ENCODE data around the gene FHL1.
"Not testable (repeated sequence)": the region's sequence is repeated elsewhere in the genome, so short reads cannot be mapped to it uniquely, and the experiment has no call there.

Gene FHL1

DNA sequence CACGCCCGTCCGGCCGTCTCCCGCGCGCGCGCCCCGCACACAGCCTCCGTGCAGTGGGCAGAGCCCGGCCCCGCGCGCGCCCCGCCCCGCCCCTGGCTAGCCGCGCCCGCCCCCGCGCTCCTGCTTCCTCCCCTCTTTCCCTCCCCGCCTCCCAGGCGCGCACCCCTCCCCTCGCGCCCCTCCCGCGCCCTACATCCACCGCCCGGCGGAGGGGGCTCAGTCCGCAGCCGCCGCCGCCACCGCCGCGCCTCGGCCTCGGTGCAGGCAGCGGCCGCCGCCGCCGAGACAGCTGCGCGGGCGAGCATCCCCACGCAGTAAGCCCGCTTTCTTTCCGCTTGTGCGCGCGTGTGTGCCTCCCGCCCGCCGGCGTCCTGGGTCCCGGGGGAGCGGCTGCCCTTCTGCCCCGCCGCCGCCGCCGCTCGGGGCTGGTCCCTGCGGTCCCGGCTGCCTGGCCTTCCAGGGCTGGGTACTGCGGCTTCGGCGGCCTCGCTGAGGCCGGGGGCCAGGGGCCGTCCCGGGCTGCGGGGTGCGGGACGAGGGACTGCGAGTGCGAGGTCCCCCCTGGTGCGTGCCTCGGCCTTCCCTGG lies at the start of gene FHL1:
Gene FHL1, plus strand, starts transcription at position 219 of the 587 bp plus-strand sequence.
- no peak for FAIRE-seq

DNA sequence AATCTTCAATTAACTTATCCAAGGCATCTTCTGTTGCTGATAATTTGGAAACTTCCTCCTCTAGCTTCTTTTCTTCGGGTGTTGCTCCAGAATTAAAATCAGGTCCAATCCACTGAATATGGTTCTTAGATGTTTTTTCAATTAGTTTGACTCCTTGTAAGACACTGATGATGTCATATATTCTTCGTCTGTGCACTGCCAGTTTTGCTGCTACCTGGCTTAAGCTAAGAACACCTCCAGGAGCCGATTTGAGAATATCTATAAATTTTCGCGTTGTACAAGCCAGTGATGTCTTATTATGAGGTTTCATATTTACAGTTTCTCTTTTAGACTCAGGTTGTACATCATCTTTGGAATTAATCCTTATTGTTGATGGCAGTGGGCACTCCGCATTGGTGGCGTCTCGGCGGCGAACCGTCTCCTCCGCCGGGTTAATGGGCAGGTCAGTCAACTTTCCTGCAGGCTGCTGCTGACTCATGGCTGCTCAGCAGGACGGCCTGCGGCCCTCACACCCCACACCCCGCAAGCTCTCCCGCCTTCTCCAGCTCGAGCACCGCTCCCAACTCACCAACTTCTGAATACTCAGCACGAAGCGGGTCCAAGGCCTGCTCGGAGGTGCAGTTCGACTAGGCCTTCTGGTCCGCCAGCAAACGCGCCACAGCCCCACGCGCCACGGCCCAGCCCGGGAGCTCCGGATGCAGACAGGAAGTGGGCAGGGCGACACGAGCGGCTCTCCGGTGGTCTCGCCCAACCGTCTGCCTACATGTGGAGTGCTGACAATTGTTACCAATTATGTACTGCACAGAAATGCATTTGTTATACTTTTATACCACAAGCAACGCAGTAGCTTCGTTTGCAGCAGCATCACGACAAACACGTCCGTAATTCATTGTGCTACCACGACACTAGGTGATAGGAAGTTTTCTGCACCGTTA lies 49.2 kb upstream of the FHL1 start:
- FAIRE-seq: no peak

DNA sequence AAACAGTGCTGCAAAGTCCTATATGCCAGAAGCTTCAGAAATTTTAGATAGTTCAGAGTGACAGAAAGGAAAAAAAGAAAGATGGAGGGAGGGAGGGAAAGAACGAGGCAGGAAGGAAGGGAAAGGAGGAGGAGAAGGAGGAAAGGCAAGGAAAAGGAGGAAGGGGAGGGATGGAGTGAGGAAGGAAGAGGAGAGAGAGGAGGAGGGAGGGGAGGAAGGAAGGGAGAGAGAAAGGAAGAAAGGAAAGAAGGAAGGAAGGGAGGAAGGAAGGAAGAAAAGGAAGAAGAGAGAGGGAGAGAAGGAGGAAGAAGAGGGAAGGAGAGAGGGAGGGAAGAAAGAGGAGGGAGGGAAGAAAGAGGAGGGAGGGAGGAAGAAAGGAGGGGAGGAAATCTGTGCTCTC lies 42.4 kb upstream of the FHL1 start:
- no peak for FAIRE-seq

- no peak for FAIRE-seq
These were observed 40.3 kb upstream of the FHL1 start for GRCh38 chrX:136106920-136107528.

GRCh38 chrX:136108905-136109304 lies 38.4 kb upstream of the FHL1 start:
- FAIRE-seq: not testable (repeated sequence)

DNA sequence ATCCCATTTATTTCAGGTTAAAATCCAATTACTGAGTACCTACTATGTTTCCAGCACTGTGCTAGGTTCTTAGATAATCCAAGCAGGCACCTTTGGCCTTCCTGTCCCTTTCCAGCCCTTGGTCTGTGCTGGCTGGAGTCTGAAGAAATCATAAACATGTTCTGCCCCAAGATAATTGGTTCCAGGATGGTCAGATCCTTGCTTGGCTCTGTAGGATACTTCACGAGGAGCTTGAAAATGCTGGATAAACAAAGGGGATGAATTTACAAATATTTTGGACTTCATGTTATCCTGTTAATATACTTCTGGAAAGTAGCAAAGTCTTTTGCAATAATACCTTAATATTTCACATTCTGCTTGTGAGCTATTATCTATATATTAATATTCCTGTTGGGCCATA lies 35.0 kb upstream of the FHL1 start:
- no peak for FAIRE-seq

GRCh38 chrX:136112778-136113177 lies 34.6 kb upstream of the FHL1 start:
- FAIRE-seq: peak; percentile 94

DNA sequence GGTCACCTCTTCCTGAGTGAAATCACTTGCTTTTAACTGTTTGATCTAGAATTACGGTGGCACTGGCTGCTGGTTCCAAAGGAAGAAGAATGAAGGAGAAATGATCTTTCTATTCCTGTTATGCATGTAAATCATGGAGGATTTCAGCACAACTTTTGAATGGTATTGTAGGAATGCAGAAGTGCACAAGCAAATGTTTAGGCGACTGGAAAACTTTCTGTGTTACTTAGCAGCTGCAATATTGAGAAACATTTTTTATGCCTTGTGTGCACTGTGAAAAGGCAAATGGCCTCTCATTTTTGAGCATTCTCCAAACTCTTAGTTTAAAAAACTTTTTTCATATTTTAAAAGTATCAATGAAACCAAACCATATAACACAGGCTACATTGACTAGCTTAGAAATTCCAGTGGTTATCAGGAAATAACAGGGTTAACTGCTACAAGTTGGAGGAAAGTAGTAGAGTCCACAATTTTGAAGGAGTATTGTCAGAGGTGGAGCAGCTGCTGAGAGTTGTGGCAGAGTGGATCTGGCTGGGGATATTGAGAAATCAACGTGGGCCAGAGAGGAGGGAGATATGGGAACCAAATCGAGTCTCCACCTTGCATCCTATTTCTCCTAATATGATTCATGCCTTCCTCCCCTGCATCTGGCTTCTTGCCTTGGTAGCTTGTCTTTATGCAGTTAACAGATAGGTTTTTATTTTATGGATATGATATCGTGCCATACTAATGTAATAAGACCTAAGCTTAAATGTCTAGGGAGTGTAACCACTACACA lies 32.0 kb upstream of the FHL1 start:
- no peak for FAIRE-seq

- no peak for FAIRE-seq
These were observed 31.4 kb upstream of the FHL1 start for GRCh38 chrX:136115904-136116297.

DNA sequence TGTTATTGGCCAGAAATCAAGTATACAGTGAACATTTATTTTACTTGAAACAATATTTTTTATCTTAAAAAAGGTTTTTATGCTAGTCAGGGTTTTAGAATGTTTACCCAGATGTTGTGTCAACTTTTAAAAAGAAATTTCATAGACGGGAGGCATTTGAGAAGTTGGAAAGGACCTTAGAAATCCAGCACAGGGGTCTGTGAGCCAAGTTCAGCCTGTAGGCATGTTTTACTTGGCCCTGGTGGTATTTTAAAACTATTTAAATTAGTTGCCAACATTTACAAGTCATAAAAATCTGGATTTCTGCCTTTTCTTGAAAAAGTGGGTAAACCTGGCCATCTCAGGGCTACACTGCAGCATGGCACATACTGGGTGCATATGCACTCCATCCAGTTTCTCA lies 25.5 kb upstream of the FHL1 start:
- FAIRE-seq: no peak

- FAIRE-seq: no peak
These were observed 25.1 kb upstream of the FHL1 start for GRCh38 chrX:136122207-136122606.

GRCh38 chrX:136125106-136125505 lies 22.2 kb upstream of the FHL1 start:
- no peak for FAIRE-seq

GRCh38 chrX:136126371-136126770 lies 21.0 kb upstream of the FHL1 start:
- no peak for FAIRE-seq

DNA sequence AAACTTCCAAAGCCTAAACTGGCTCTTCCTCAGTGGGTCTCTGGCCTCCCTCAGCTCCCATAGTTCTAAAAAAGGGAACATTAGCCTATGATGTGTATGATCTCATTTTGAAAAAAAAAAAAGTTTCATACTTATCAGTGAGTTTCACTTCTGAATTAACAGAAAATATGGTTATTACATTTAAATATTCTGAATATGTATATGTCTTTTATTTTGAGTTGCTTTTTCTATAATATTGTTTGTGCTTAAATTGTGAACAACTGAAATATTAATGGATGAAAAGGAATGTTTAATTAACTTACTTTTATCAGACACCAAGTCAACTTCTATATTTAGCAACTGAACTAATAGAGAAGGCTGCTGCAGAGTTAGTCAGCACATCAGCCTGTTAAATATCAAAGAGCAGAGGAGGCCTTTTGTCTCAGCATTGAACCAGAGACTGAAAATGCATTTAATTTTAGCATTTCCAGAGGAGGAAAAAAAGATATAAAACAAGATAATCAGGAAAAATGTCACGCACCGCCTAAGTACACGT lies 20.4 kb upstream of the FHL1 start:
- peak; percentile 85 for FAIRE-seq

GRCh38 chrX:136128743-136129142 lies 18.6 kb upstream of the FHL1 start:
- no peak for FAIRE-seq

GRCh38 chrX:136130931-136131833 lies 16.2 kb upstream of the FHL1 start:
- no peak for FAIRE-seq

- FAIRE-seq: no peak
These were observed 8.4 kb upstream of the FHL1 start for GRCh38 chrX:136138939-136139338.

GRCh38 chrX:136141569-136141968 lies 5.8 kb upstream of the FHL1 start:
- peak; percentile 60 for FAIRE-seq

DNA sequence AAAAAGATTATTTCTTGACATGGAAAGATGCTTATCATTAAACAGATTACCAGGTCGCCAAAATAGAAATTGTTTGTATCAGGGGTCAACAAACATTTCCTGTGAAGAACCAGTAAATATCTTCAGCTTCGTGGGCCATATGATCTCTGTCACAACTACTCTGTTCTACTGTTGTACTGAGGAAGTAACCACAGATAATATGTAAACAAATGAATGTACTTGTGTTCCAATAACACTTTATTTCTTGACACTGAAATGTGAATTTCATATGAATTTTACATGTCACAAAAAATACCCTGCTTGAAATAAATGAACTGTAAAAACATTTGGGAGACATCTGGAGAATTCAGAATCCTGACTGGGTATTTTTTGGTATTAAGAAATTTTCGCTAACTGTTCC lies 4.7 kb upstream of the FHL1 start:
- FAIRE-seq: no peak

- no peak for FAIRE-seq
These were observed 3.6 kb upstream of the FHL1 start for GRCh38 chrX:136143711-136144110.

- no peak for FAIRE-seq
These were observed 569 bp upstream of the FHL1 start for GRCh38 chrX:136146614-136147314.

Data from colon (tissue), 2 donors.